Lung (tissue), 12 donors: ENCODE results near the gene KCNG1. TPM values are rescaled to one million over a fixed set of nuclear protein-coding genes. Genes with fewer than 3 reads are reported as not detected.

Source experiments
- ATAC-seq: fragments of 200-7000 bp; cut with Tn5 transposase; one replicate; pipeline ENCODE4 v1.9.1; 2020; ENCODE audit warnings: moderate number of reproducible peaks; ENCODE audit not compliant: insufficient read depth, low FRiP score
- DNase-seq, 3 donors: peaks; one replicate each; pipeline ENCODE4 v3.0.0-alpha.2; 2013 to 2017
- H3K27ac ChIP-seq, 2 donors: one replicate each; pipeline ENCODE4 v1.5.1; 2013; ENCODE audit warnings: mild to moderate bottlenecking in 2 of 2, moderate library complexity in 2 of 2, control low read depth in 1 of 2, inconsistent platforms in 1 of 2, low read depth in 1 of 2, low read length in 1 of 2
- H3K27me3 ChIP-seq, 3 donors: one replicate each; pipeline ENCODE4 v1.5.1; 2013; ENCODE audit warnings: low read length in 2 of 3; ENCODE audit not compliant: control insufficient read depth in 3 of 3, insufficient read depth in 3 of 3
- H3K36me3 ChIP-seq, 4 donors: one replicate each; pipeline ENCODE4 v1.5.1; 2013; ENCODE audit warnings: low read length in 4 of 4, mild to moderate bottlenecking in 1 of 4, moderate library complexity in 1 of 4; ENCODE audit not compliant: control insufficient read depth in 4 of 4, insufficient read depth in 4 of 4
- H3K4me1 ChIP-seq, 5 donors: one replicate each; pipeline ENCODE4 v1.5.1; 2013; ENCODE audit warnings: low read length in 5 of 5, mild to moderate bottlenecking in 2 of 5, moderate library complexity in 1 of 5; ENCODE audit not compliant: control insufficient read depth in 5 of 5, insufficient read depth in 5 of 5
- H3K4me3 ChIP-seq: one replicate; pipeline ENCODE4 v1.5.1; 2013; ENCODE audit warnings: mild to moderate bottlenecking, control low read depth, moderate library complexity
- H3K9ac ChIP-seq, 2 donors: one replicate each; pipeline ENCODE4 v1.5.1; 2013; ENCODE audit warnings: low read length in 2 of 2, control low read depth in 1 of 2; ENCODE audit not compliant: insufficient read depth in 1 of 2
- H3K9me3 ChIP-seq, 4 donors: one replicate each; pipeline ENCODE4 v1.5.1; 2013; ENCODE audit warnings: low read length in 3 of 4, mild to moderate bottlenecking in 1 of 4, moderate library complexity in 1 of 4; ENCODE audit not compliant: control insufficient read depth in 4 of 4, insufficient read depth in 3 of 4
- WGBS, 2 donors: extraction: QIAGEN DNeasy Blood & Tissue Kit; methylation state at CpG; one replicate each; pipeline ENCODE4 v1.1.7; 2013; 5-methylcytosine and 5-hydroxymethylcytosine counted together
- polyA plus RNA-seq, 2 donors: library from polyadenylated mRNA; stranded (reverse); fragments of 200-250 nt; gene quantifications; one replicate each; pipeline ENCODE4 v1.2.1, GENCODE V29; 2013
- total RNA-seq, 2 donors: library from RNA; depleted of rRNA in 1 of 2; stranded (reverse); fragments of >200 nt in 1 of 2; gene quantifications; one replicate each; pipeline ENCODE4 v1.2.1, GENCODE V29; 2014 to 2021
- TF ChIP-seq, protein P1 (sequence below): IDR thresholded peaks from 2 replicates; pipeline ENCODE4 v1.5.1; 2012; ENCODE audit warnings: mild to moderate bottlenecking; ENCODE audit errors: control extremely low read depth, extremely low read depth
- donor health status: control.
- donor health status: control.
- donor health status: Bipolar disorder and iron deficiency.
- donor health status: healthy.
- donor health status: DM: yes; HTN: yes; CAD: no.

KCNG1 gene
- total and polyA plus RNA-seq, 4 donors: 0.14 to 0.58 (median 0.42) TPM

DNA sequence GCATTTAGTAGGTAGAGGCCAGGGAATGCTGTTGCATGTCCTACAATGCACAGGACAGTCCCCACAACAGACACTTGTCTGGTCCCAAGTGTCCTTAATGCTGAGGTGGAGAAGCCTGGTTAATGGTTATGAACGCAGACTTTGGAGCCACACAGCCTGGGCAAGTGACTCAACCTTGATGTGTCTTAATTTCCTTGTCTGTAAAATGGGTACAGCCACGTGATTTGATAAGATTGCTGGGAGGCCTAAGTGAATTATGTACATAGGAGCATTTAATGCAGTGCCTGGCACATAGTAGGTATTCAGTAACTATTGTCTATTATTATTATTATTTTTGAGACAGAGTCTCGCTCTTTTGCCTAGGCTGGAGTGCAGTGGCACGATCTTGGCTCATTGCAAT lies 11.4 kb downstream of the KCNG1 start:
- Histone ChIP-seq H3K36me3 (no peaks in the 10 kb centered on the region), H3K27me3 (no peaks in the 10 kb centered on the region), H3K9ac (no peak overlapping the region), H3K4me3 (no peak overlapping the region), H3K4me1 (no peaks in the 10 kb centered on the region), H3K27ac (no peak overlapping the region), H3K9me3 (peaks cover 0 to 3% (median 0%) of the 10 kb centered on the region in 4 donors)
- ATAC-seq (no peak), DNase-seq (no peak)
- 91 to 96% methylated on average over 4 of the region's 4 CpGs for WGBS, 2 donors
- TF ChIP-seq, protein P1, sequence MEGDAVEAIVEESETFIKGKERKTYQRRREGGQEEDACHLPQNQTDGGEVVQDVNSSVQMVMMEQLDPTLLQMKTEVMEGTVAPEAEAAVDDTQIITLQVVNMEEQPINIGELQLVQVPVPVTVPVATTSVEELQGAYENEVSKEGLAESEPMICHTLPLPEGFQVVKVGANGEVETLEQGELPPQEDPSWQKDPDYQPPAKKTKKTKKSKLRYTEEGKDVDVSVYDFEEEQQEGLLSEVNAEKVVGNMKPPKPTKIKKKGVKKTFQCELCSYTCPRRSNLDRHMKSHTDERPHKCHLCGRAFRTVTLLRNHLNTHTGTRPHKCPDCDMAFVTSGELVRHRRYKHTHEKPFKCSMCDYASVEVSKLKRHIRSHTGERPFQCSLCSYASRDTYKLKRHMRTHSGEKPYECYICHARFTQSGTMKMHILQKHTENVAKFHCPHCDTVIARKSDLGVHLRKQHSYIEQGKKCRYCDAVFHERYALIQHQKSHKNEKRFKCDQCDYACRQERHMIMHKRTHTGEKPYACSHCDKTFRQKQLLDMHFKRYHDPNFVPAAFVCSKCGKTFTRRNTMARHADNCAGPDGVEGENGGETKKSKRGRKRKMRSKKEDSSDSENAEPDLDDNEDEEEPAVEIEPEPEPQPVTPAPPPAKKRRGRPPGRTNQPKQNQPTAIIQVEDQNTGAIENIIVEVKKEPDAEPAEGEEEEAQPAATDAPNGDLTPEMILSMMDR: no peak

DNA sequence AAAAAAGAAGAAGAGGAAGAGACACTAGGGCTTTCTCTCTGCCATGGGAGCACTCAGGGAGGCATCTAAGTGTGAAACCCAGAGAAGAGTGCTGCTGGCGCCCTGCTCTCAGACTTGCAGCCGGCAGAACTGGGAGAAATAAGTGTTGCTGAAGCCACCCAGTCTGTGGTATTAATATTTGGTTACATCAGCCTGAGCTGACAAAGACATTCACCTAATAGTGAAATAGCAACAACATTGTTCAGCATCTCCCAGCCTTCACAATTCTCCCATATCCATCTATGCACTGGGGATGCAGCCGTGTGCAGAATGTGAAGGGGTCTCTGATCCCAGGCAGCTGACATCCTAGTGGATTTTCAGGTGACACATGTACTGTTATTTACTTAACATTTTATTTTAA lies 12.0 kb downstream of the KCNG1 start:
- H3K36me3 ChIP-seq: no peaks in the 10 kb centered on the region
- TF ChIP-seq, protein P1: no peak
- H3K4me1 ChIP-seq: no peaks in the 10 kb centered on the region
- no peak overlapping the region for H3K9ac ChIP-seq
- WGBS, 2 donors: 86 to 88% methylated on average over 3 of the region's 3 CpGs
- no peaks in the 10 kb centered on the region for H3K27me3 ChIP-seq
- DNase-seq (no peak), ATAC-seq (no peak)
- peaks cover 0 to 3% (median 0%) of the 10 kb centered on the region in 4 donors for H3K9me3 ChIP-seq
- H3K27ac ChIP-seq: no peak overlapping the region
- H3K4me3 ChIP-seq: no peak overlapping the region

DNA sequence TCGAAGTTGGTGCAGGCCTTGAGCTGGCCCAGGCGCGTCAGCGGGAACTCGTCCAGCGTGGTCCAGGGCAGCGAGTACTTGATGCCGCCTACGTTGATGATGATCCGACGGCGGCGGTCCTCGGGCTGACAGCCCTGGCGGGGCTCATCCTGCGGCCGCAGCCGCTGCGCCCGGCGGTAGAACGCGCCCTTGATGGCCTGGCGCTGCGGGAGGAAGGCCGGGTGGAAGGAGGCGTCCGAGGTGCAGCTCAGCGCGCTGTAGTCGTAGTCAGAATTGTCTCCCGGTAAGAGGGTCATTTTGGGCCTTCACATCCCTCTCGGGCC lies 12.9 kb downstream of the KCNG1 start:
- ATAC-seq (no peak), DNase-seq (no peak)
- Histone ChIP-seq H3K36me3 (no peaks in the 10 kb centered on the region), H3K9ac (no peak overlapping the region), H3K4me1 (no peaks in the 10 kb centered on the region), H3K27me3 (no peaks in the 10 kb centered on the region), H3K27ac (no peak overlapping the region), H3K4me3 (no peak overlapping the region), H3K9me3 (peaks cover 0 to 3% (median 0%) of the 10 kb centered on the region in 4 donors)
- TF ChIP-seq, protein P1: no peak
- 87% methylated on average over 33 of the region's 33 CpGs for WGBS, 2 donors

DNA sequence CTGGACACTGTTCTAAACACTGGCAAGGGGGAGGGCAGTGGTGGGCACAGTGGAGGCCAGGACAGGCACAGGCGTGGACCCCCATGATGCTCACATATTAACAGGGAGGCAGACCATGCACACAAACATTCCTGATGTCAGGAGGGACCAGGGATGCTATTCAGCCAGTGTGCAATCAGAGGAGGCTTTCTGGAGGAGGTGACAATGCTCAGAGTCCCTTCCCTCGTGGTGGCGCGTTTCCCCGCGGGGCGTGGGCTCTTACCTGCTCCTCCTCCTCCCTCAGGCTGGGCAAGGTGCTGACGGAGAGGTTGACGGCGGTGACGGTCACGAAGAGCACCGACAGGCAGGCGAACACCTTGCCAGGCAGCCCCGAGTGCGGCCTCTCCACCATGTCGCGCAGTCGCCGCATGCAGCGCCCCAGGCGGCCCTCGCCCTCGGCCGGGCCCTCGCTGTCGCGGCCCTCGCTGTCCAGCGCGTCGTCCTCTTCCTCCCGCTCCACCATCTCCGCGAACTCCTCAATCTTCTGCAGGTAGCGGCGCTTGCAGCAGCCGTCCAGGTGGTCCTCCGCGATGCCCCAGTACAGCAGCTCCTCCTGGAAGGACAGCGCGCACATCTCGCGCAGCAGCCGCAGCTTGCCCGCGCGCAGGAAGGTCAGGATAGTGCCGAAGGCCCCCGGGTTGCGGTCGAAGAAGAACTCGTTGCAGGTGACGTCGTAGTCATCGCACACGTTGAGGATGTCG lies 13.4 kb downstream of the KCNG1 start:
- DNase-seq (no peak), ATAC-seq (no peak)
- Histone ChIP-seq H3K27ac (no peak overlapping the region), H3K9me3 (peaks cover 0 to 3% (median 0%) of the 10 kb centered on the region in 4 donors), H3K4me1 (no peaks in the 10 kb centered on the region), H3K4me3 (no peak overlapping the region), H3K27me3 (no peaks in the 10 kb centered on the region), H3K36me3 (no peaks in the 10 kb centered on the region), H3K9ac (no peak overlapping the region)
- WGBS, 2 donors: 85 to 86% methylated on average over 57 to 58 of the region's 58 CpGs
- TF ChIP-seq, protein P1: no peak
